ENCODE results near the gene DECR2. TPM values are rescaled to one million over a fixed set of nuclear protein-coding genes. Genes with fewer than 3 reads are reported as not detected.
"Not testable (repeated sequence)": the region's sequence is repeated elsewhere in the genome, so short reads cannot be mapped to it uniquely, and the experiment has no call there.

Gene DECR2
- total and polyA plus RNA-seq, 9 of the 15 experiments (the other 6 are each of a cell fraction or from before 2014, with no cell fraction given), result 1.0 to 31.9 (median 10.3) TPM

- Histone ChIP-seq H3K4me3 (peak overlapping the region; percentile 16; the same call in 1 of the 2 replicates), H3K9ac (ENCODE audit: insufficient read depth in 1 of 2, low read depth in 2 of 2, low read length in 2 of 2) (peak overlapping the region; percentile 24 to 79; a peak in 2 of 4 replicates), H3K4me2 (ENCODE audit: insufficient read depth, low read length) (peak overlapping the region; percentile 74), H3K4me1 (replicated peaks in 1 of 2; ENCODE audit: control insufficient read depth in 2 of 2, insufficient read depth in 2 of 2, low read length in 2 of 2) (peaks cover 13 to 56% of the 10 kb centered on the region in 2 experiments), H2AFZ (ENCODE audit: low read depth, low read length) (peak overlapping the region; percentile 57), H3K27ac (ENCODE audit: extremely low read depth, low read depth, low read length) (peak overlapping the region; percentile 72)
- H3K9me1 ChIP-seq (ENCODE audit: control insufficient read depth, insufficient read depth, low read length); BruUV-seq (replicated peaks); H3K36me3 ChIP-seq (ENCODE audit: control insufficient read depth, insufficient read depth, low read length); H3K27me3 ChIP-seq (ENCODE audit: control insufficient read depth in 2 of 2, insufficient read depth in 2 of 2, low read length in 2 of 2); intact Hi-C loops (cut with micrococcal nuclease); H3K9me3 ChIP-seq (replicated peaks; ENCODE audit: control insufficient read depth, insufficient read depth, low read depth, low read length); H4K20me1 ChIP-seq (replicated peaks; ENCODE audit: control insufficient read depth, insufficient read depth, low read length); CTCF ChIA-PET (ENCODE audit: low intra/inter-chr PET ratio); H3K79me2 ChIP-seq (ENCODE audit: control insufficient read depth, insufficient read depth, low read length); in situ Hi-C loops (cut with MboI); TF ChIP-seq ATF1 (CRISPR knock-in tag; IDR thresholded peaks at IDR 0.05); TOE1 (CRISPR knock-in tag; IDR thresholded peaks at IDR 0.05; ENCODE audit: borderline replicate concordance, low read depth): not testable (repeated sequence)
- DNase-seq (ENCODE audit: extremely low read depth in 1 of 4, low spot score in 3 of 4) (peak in 2 of 4 experiments; percentile 64 to 88), ATAC-seq (peak; percentile 75), FAIRE-seq (peak; percentile 97)
- WGBS (ENCODE audit: insufficient coverage, low coverage, missing lambda C conversion rate), result under 1% methylated on average over 18 of the region's 20 CpGs
- POLR2A ChIA-PET, result interaction anchor here (0.6 to 1.2 kb wide), 4 partner anchors 9 to 189 kb away, joined by 3 to 5 read pairs (median 3); no protein-coding TSS in a partner anchor
- TF ChIP-seq, protein P1, sequence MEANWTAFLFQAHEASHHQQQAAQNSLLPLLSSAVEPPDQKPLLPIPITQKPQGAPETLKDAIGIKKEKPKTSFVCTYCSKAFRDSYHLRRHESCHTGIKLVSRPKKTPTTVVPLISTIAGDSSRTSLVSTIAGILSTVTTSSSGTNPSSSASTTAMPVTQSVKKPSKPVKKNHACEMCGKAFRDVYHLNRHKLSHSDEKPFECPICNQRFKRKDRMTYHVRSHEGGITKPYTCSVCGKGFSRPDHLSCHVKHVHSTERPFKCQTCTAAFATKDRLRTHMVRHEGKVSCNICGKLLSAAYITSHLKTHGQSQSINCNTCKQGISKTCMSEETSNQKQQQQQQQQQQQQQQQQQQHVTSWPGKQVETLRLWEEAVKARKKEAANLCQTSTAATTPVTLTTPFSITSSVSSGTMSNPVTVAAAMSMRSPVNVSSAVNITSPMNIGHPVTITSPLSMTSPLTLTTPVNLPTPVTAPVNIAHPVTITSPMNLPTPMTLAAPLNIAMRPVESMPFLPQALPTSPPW (CRISPR knock-in tag; IDR thresholded peaks at IDR 0.05), result peak; percentile 56
- TF ChIP-seq TAL1 (IDR thresholded peaks at IDR 0.05), result peak; percentile 15; the same call in 1 of the 2 replicates
- peak; percentile 24; the same call in 1 of the 2 replicates for TF ChIP-seq ATF1 (tag; IDR thresholded peaks at IDR 0.05)
- 0 out of 2 replicates have a peak, but pooled peaks have one; percentile 21 for TF ChIP-seq MTA2 (IDR thresholded peaks at IDR 0.05; ENCODE audit: low read depth)
- 0 out of 2 replicates have a peak, but pooled peaks have one; percentile 20 for TF ChIP-seq TOE1 (IDR thresholded peaks at IDR 0.05; ENCODE audit: borderline replicate concordance)
- TF ChIP-seq ESRRA (IDR thresholded peaks at IDR 0.05; ENCODE audit: borderline replicate concordance, low read depth), result peak; percentile 28; the same call in 1 of the 2 replicates
- peak; percentile 7; the same call in 1 of the 2 replicates for TF ChIP-seq BCOR (IDR thresholded peaks at IDR 0.05)
- TF ChIP-seq ZNF263 (CRISPR knock-in tag; IDR thresholded peaks at IDR 0.05; ENCODE audit: borderline replicate concordance), result peak; percentile 86; the same call in 1 of the 2 replicates
- TF ChIP-seq, protein P2, sequence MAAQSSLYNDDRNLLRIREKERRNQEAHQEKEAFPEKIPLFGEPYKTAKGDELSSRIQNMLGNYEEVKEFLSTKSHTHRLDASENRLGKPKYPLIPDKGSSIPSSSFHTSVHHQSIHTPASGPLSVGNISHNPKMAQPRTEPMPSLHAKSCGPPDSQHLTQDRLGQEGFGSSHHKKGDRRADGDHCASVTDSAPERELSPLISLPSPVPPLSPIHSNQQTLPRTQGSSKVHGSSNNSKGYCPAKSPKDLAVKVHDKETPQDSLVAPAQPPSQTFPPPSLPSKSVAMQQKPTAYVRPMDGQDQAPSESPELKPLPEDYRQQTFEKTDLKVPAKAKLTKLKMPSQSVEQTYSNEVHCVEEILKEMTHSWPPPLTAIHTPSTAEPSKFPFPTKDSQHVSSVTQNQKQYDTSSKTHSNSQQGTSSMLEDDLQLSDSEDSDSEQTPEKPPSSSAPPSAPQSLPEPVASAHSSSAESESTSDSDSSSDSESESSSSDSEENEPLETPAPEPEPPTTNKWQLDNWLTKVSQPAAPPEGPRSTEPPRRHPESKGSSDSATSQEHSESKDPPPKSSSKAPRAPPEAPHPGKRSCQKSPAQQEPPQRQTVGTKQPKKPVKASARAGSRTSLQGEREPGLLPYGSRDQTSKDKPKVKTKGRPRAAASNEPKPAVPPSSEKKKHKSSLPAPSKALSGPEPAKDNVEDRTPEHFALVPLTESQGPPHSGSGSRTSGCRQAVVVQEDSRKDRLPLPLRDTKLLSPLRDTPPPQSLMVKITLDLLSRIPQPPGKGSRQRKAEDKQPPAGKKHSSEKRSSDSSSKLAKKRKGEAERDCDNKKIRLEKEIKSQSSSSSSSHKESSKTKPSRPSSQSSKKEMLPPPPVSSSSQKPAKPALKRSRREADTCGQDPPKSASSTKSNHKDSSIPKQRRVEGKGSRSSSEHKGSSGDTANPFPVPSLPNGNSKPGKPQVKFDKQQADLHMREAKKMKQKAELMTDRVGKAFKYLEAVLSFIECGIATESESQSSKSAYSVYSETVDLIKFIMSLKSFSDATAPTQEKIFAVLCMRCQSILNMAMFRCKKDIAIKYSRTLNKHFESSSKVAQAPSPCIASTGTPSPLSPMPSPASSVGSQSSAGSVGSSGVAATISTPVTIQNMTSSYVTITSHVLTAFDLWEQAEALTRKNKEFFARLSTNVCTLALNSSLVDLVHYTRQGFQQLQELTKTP (IDR thresholded peaks at IDR 0.05; ENCODE audit: low read depth in 1 of 2, partially characterized antibody in 2 of 2), result peak in 1 of 2 experiments; percentile 19
- peak; percentile 56 for TF ChIP-seq ARID1B (IDR thresholded peaks at IDR 0.05)
Measured at GRCh38 chr16:387761-388666, 13.7 kb upstream of the DECR2 start.

All from K562 (cell line).